Small intestine (tissue), 7 donors: ENCODE data around the gene PUS7. TPM values are rescaled to one million over a fixed set of nuclear protein-coding genes. Genes with fewer than 3 reads are reported as not detected.
"Not testable (repeated sequence)": the region's sequence is repeated elsewhere in the genome, so short reads cannot be mapped to it uniquely, and the experiment has no call there.

Source experiments
- DNase-seq, 2 donors: peaks; one replicate each; pipeline versions ENCODE4 v3.0.0 to v3.0.0-alpha.2; 2013
- FAIRE-seq: peaks from 2 replicates; lab custom pipeline; 2012; peaks lifted over from hg19 to GRCh38; lab: Jason Lieb, UNC
- H3K27ac ChIP-seq, 3 donors: one replicate each; pipeline ENCODE4 v1.5.1; 2013; ENCODE audit warnings: low read length in 2 of 3, mild to moderate bottlenecking in 2 of 3, control low read depth in 1 of 3, inconsistent platforms in 1 of 3, low read depth in 1 of 3, moderate library complexity in 1 of 3
- H3K27me3 ChIP-seq, 3 donors: one replicate each; pipeline ENCODE4 v1.6.1; 2013; ENCODE audit warnings: low read length in 3 of 3, inconsistent platforms in 1 of 3; ENCODE audit not compliant: control insufficient read depth in 3 of 3, insufficient read depth in 3 of 3
- H3K36me3 ChIP-seq, 3 donors: one replicate each; pipeline ENCODE4 v1.6.1; 2013; ENCODE audit warnings: low read length in 3 of 3, inconsistent platforms in 1 of 3, low read depth in 1 of 3, mild to moderate bottlenecking in 1 of 3, moderate library complexity in 1 of 3; ENCODE audit not compliant: control insufficient read depth in 3 of 3, insufficient read depth in 2 of 3
- H3K4me1 ChIP-seq, 3 donors: one replicate each; pipeline ENCODE4 v1.6.1; 2013; ENCODE audit warnings: low read length in 2 of 3, inconsistent platforms in 1 of 3, low read depth in 1 of 3, mild to moderate bottlenecking in 1 of 3, moderate library complexity in 1 of 3; ENCODE audit not compliant: control insufficient read depth in 3 of 3, insufficient read depth in 2 of 3
- H3K4me3 ChIP-seq, 3 donors: one replicate each; pipeline ENCODE4 v1.5.1; 2013; ENCODE audit warnings: low read length in 3 of 3, control low read depth in 1 of 3, inconsistent platforms in 1 of 3, low read depth in 1 of 3, mild to moderate bottlenecking in 1 of 3, moderate library complexity in 1 of 3
- H3K9me3 ChIP-seq, 2 donors: one replicate each; pipeline ENCODE4 v1.6.1; 2013; ENCODE audit warnings: low read depth in 1 of 2, low read length in 1 of 2; ENCODE audit not compliant: control insufficient read depth in 2 of 2, insufficient read depth in 1 of 2
- WGBS, 3 donors: extraction: QIAGEN DNeasy Blood & Tissue Kit; methylation state at CpG; one replicate each; pipeline ENCODE4 v1.1.7; 2013; 5-methylcytosine and 5-hydroxymethylcytosine counted together
- polyA plus RNA-seq, 4 donors: library from polyadenylated mRNA; stranded (reverse) in 3 of 4; unstranded in 1 of 4; fragments of 200-250 nt in 3 of 4; fragments of 120-200 nt in 1 of 4; gene quantifications; one replicate each; pipeline versions ENCODE4 v1.2.1 to v1.2.3, GENCODE V29; 2013
- donor health status: healthy with polysubstance abuse.
- donor health status: control.
- donor health status: control.
- donor health status: Bipolar disorder and iron deficiency.
- donor health status: healthy.

PUS7 gene
- polyA plus RNA-seq, 4 donors, result 1.3 to 12.4 (median 4.4) TPM

DNA sequence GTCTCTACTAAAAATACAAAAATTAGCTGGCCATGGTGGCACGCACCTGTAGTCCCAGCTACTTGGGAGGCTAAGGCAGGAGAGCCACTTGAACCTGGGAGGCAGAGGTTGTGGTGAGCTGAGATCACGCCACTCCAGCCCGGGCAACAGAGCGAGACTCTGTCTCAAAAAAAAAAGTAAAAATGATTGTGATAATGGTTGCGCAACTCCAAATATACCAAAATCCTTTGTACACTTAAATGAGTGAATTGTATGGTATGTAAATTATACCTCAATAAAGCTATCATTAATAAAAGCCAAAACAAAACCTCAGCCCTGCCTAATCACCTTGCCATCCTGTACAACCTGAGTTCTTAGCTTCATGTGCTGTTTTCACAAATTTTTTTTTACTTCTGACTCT is 71.2 kb downstream of the PUS7 start:
- not testable (repeated sequence) for H3K9me3 ChIP-seq, H3K4me1 ChIP-seq, H3K27me3 ChIP-seq, H3K36me3 ChIP-seq, DNase-seq, FAIRE-seq, H3K4me3 ChIP-seq, H3K27ac ChIP-seq
- 88 to 95% (median 92%) methylated on average over 5 of the region's 5 CpGs for WGBS, 3 donors

DNA sequence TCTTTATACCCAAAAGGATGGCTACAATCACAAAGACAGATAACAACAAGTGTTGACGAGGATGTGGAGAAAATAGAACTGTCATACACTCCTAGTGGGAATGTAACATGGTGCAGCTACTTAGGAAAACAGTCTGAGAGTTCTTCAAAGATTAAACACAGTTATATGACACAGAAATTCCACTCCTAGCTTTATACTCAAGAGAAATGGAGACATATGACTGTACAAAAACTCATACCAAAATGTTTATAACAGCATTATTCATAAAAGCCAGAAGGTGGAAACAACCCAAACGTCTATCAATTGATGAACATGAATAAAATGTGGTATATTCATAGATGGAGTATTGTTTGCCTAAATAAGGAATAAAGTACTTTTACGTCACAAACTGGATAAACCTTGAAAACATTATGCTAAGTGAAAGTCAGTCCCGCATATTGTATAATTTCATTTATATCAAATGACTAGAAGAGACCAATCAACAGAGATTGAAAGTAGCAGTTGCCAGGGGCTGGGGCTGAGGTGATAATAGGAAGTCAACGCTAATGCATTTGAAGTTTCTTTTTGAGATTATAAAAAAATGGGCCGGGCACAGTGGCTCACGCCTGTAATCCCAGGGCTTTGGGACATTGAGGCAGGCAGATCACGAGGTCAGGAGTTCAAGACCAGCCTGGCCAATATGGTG is 71.8 kb downstream of the PUS7 start:
- WGBS, 3 donors, result 82 to 89% (median 86%) methylated on average over 8 of the region's 8 CpGs
- H3K4me1 ChIP-seq, result no peaks in the 10 kb centered on the region
- FAIRE-seq, result no peak

DNA sequence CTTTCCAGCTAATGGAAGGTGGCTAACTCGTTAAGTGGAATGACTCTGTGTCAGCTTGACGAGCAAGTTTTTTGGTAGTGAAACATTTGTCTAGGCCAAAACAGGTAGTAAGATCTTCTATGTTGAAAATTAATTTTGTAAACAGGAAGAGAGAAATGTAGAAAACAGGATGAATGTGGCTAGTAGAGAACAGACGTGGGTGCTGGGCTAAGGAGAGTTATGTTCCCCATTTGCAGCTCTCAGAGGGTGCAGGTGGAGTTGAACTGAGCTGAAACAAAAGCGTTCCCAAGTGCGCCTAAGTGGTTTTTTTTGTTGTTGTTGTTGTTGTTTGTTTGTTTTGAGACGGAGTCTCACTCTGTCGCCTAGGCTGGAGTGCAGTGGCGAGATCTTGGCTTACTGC is 73.9 kb downstream of the PUS7 start:
- no peak overlapping the region for H3K4me3 ChIP-seq
- no peaks in the 10 kb centered on the region for H3K4me1 ChIP-seq
- no peak for FAIRE-seq
- no peaks in the 10 kb centered on the region for H3K9me3 ChIP-seq
- WGBS, 3 donors, result 70 to 91% (median 74%) methylated on average over 8 of the region's 8 CpGs
- peak in 1 of 2 donors; percentile 11 for DNase-seq
- H3K36me3 ChIP-seq, result no peaks in the 10 kb centered on the region
- no peaks in the 10 kb centered on the region for H3K27me3 ChIP-seq
- H3K27ac ChIP-seq, result peak overlapping the region in 1 of 3 donors; percentile 52

More for the DNA sequence above, 71.8 kb downstream of the PUS7 start:
- H3K9me3 ChIP-seq, result no peaks in the 10 kb centered on the region
- H3K4me3 ChIP-seq, result no peak overlapping the region
- H3K36me3 ChIP-seq, result no peaks in the 10 kb centered on the region
- no peaks in the 10 kb centered on the region for H3K27me3 ChIP-seq
- no peak for DNase-seq
- no peak overlapping the region for H3K27ac ChIP-seq

DNA sequence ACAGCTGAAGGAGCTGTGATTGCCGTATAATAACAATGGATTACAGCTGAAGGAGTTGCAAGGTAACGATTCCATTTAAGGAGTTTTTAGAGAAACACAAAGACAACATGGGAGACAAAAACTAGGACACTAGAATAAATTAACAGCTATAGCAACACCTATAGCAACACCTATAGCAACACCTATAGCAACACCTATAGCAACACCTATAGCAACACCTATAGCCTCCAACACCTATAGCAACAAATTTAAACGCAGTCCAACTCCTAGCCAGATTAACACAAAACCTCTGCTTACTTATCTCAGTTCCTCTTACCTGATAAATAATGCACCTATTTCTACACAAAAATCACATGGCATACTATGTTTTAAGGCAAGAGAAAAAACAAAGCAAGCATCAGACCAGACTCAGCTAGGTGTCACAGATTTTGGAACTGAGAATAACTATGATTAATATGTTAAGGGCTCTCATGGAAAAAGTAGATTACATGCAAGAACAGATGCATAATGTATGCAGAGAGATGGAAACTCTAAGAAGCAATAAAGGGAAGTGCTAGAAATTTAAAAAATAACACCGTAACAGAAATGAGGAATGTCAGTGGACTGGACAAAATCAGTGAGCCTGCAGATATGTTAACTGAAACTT is 77.6 kb downstream of the PUS7 start:
- WGBS, 3 donors, result 76 to 90% (median 84%) methylated on average over 4 of the region's 4 CpGs
- Histone ChIP-seq H3K36me3 (no peaks in the 10 kb centered on the region), H3K27ac (no peak overlapping the region), H3K9me3 (no peaks in the 10 kb centered on the region), H3K27me3 (no peaks in the 10 kb centered on the region), H3K4me3 (no peak overlapping the region), H3K4me1 (no peaks in the 10 kb centered on the region)
- DNase-seq (no peak), FAIRE-seq (no peak)

DNA sequence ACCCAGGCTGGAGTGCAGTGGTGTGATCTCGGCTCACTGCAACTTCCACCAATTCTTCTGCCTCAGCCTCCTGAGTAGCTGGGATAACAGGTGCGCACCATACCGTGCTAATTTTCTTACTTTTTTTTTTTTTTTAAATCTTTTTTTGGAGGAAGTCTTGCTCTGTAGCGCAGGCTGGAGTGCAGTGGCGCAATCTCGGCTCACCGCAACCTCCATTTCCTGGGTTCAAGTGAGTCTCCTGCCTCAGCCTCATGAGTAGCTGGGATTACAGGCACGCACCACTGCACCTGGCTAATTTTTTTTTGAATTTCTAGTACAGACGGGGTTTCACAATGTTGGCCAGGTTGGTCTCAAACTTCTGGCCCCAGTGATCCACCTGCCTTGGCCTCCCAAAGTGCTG is 79.9 kb downstream of the PUS7 start:
- FAIRE-seq, H3K27me3 ChIP-seq, H3K27ac ChIP-seq, H3K36me3 ChIP-seq, H3K4me3 ChIP-seq, DNase-seq, H3K4me1 ChIP-seq, H3K9me3 ChIP-seq: not testable (repeated sequence)
- WGBS, 3 donors, result 95% methylated on average over 9 of the region's 9 CpGs

DNA sequence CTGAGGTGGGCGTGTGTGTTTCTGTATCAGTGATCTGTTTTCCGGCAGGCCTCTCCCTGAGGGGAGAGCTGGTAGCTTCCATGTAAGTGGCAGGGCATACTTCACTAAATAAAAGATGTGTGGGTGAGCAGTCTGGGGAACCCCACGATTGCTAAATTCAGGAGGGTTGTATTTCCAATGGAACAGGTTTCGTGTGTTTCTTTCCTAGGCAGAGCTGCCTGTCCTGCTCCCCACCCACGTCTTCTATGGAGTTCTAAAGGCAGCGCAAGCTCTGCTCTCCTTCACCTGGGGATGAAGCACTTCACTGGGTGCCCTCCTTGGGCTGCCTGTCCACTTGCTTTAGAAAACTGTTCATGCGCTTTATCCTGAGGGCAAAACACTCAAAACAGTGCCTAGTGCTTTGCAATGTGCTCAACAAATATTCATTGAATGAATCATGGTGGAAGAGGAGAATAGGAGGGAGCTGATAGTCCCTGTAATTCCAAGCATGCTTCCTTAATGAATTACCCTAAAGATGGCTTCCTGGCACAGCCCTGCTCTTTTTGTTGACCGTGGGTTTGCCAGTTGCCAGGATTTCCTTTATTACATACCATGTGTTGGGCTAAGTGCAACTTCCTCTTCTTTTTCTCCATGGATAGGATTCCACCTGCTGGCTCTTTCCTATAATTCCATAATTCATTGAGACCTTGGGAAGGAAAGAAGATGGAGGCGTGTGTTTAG is 82.7 kb downstream of the PUS7 start:
- no peaks in the 10 kb centered on the region for H3K4me1 ChIP-seq
- no peaks in the 10 kb centered on the region for H3K36me3 ChIP-seq
- no peaks in the 10 kb centered on the region for H3K27me3 ChIP-seq
- H3K27ac ChIP-seq, result no peak overlapping the region
- H3K9me3 ChIP-seq, result no peaks in the 10 kb centered on the region
- FAIRE-seq, result no peak
- H3K4me3 ChIP-seq, result no peak overlapping the region
- 83 to 86% (median 83%) methylated on average over 9 of the region's 9 CpGs for WGBS, 3 donors
- peak; percentile 30 to 52 for DNase-seq

DNA sequence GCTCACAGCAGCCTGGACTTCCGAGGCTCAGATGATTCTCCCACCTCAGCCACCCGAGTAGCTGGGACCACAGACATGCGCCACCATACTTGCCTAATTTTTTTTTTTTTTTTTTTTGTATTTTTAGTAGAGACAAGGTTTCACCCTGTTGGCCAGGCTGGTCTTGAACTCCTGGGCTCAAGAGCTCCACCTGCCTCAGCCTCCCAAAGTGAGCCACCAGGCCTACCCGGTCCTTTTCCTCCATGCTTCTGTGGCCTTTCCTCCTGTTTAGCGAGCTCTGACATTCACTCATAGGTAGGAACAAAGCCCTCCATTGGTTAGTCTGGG is 83.3 kb downstream of the PUS7 start:
- H3K27ac ChIP-seq, result no peak overlapping the region
- 80 to 85% (median 82%) methylated on average over 5 of the region's 5 CpGs for WGBS, 3 donors

DNA sequence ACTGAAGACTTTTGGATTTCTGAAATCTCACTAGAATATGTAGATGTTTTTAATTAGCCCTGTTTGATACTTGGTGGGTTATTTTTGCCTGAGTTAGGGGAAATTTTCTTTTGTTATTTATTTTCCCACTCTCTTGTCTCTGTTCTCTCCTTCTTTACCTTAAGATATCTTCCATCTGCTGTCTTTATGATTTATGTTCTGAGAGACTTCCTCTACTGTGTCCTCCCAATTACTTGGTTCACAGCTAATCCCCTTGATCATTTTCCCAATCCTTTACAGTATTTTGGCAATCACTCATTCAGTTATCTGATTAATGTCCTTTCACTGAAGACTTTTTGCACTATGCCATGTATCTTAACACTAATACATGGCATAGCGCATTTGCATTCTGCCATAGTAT is 83.8 kb downstream of the PUS7 start:
- DNase-seq (no peak), FAIRE-seq (no peak)
- Histone ChIP-seq H3K36me3 (no peaks in the 10 kb centered on the region), H3K9me3 (no peaks in the 10 kb centered on the region), H3K27me3 (no peaks in the 10 kb centered on the region), H3K27ac (no peak overlapping the region), H3K4me3 (no peak overlapping the region), H3K4me1 (no peaks in the 10 kb centered on the region)
- WGBS, 3 donors, result 94 to 100% (median 99%) methylated on average over 1 of the region's 1 CpG

More for the DNA sequence above, 83.3 kb downstream of the PUS7 start:
- FAIRE-seq (no peak), DNase-seq (no peak)
- Histone ChIP-seq H3K9me3 (no peaks in the 10 kb centered on the region), H3K36me3 (no peaks in the 10 kb centered on the region), H3K4me3 (no peak overlapping the region), H3K27me3 (no peaks in the 10 kb centered on the region), H3K4me1 (no peaks in the 10 kb centered on the region)
